Glutamatergic neuron (in vitro differentiated cells): ENCODE measurements around the gene MCM5. TPM values are rescaled to one million over a fixed set of nuclear protein-coding genes. Genes with fewer than 3 reads are reported as not detected.

Experiments
- DNase-seq: peaks from one replicate; pipeline ENCODE4 v3.0.0; 2022
- H3K27ac Mint-ChIP-seq: one replicate; pipeline ENCODE4 v1.8.0; 2020; ENCODE audit warnings: mild to moderate bottlenecking, mixed read lengths, inconsistent platforms; ENCODE audit not compliant: unreplicated experiment
- H3K27me3 Mint-ChIP-seq: one replicate; pipeline ENCODE4 v1.8.0; 2020; ENCODE audit warnings: mild to moderate bottlenecking, moderate library complexity, mixed read lengths, inconsistent platforms; ENCODE audit not compliant: unreplicated experiment
- H3K36me3 Mint-ChIP-seq: one replicate; pipeline ENCODE4 v1.8.0; 2020; ENCODE audit warnings: mild to moderate bottlenecking, mixed read lengths, inconsistent platforms; ENCODE audit not compliant: unreplicated experiment
- H3K4me1 Mint-ChIP-seq: one replicate; pipeline ENCODE4 v1.8.0; 2020; ENCODE audit warnings: mild to moderate bottlenecking, low read depth, mixed read lengths, inconsistent platforms; ENCODE audit not compliant: unreplicated experiment
- H3K4me3 Mint-ChIP-seq: one replicate; pipeline ENCODE4 v1.8.0; 2020; ENCODE audit warnings: mild to moderate bottlenecking, mixed read lengths, inconsistent platforms; ENCODE audit not compliant: unreplicated experiment
- H3K9me3 Mint-ChIP-seq: one replicate; pipeline ENCODE4 v1.8.0; 2020; ENCODE audit warnings: mild to moderate bottlenecking, moderate library complexity, mixed read lengths, inconsistent platforms; ENCODE audit not compliant: unreplicated experiment
- total RNA-seq: library from RNA; stranded (reverse); fragmentation: NEBNext Ultra II Directional; extraction: Animal tissue kit (Norgen Biotek cat#: 25700); gene quantifications from one replicate; pipeline ENCODE4 v1.2.1, GENCODE V29; 2021; ENCODE audit not compliant: unreplicated experiment
- TF ChIP-seq, protein P1 (sequence below): fragments of 200-600 bp; sonication (generic); IDR thresholded peaks from one replicate; pipeline ENCODE4 v1.5.0; 2021; ENCODE audit not compliant: partially characterized antibody, unreplicated experiment

Gene MCM5
- total RNA-seq, 1 donor from 2014 or later, result 28.3 TPM

GRCh38 chr22:35454416-35455054 lies 54.6 kb downstream of the MCM5 start:
- TF ChIP-seq, protein P1, sequence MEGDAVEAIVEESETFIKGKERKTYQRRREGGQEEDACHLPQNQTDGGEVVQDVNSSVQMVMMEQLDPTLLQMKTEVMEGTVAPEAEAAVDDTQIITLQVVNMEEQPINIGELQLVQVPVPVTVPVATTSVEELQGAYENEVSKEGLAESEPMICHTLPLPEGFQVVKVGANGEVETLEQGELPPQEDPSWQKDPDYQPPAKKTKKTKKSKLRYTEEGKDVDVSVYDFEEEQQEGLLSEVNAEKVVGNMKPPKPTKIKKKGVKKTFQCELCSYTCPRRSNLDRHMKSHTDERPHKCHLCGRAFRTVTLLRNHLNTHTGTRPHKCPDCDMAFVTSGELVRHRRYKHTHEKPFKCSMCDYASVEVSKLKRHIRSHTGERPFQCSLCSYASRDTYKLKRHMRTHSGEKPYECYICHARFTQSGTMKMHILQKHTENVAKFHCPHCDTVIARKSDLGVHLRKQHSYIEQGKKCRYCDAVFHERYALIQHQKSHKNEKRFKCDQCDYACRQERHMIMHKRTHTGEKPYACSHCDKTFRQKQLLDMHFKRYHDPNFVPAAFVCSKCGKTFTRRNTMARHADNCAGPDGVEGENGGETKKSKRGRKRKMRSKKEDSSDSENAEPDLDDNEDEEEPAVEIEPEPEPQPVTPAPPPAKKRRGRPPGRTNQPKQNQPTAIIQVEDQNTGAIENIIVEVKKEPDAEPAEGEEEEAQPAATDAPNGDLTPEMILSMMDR, result no peak
- H3K27ac Mint-ChIP-seq, result no peak overlapping the region
- H3K4me3 Mint-ChIP-seq, result no peak overlapping the region
- H3K9me3 Mint-ChIP-seq, result no peaks in the 10 kb centered on the region
- no peaks in the 10 kb centered on the region for H3K36me3 Mint-ChIP-seq
- H3K4me1 Mint-ChIP-seq, result peaks cover 9% of the 10 kb centered on the region
- DNase-seq, result no peak
- peaks cover 8% of the 10 kb centered on the region for H3K27me3 Mint-ChIP-seq

GRCh38 chr22:35455529-35455928 lies 55.6 kb downstream of the MCM5 start:
- no peak overlapping the region for H3K4me3 Mint-ChIP-seq
- no peak for DNase-seq
- no peaks in the 10 kb centered on the region for H3K9me3 Mint-ChIP-seq
- H3K4me1 Mint-ChIP-seq, result peaks cover 9% of the 10 kb centered on the region
- no peak overlapping the region for H3K27ac Mint-ChIP-seq
- H3K36me3 Mint-ChIP-seq, result no peaks in the 10 kb centered on the region
- TF ChIP-seq, protein P1, result no peak
- H3K27me3 Mint-ChIP-seq, result peaks cover 8% of the 10 kb centered on the region

DNA sequence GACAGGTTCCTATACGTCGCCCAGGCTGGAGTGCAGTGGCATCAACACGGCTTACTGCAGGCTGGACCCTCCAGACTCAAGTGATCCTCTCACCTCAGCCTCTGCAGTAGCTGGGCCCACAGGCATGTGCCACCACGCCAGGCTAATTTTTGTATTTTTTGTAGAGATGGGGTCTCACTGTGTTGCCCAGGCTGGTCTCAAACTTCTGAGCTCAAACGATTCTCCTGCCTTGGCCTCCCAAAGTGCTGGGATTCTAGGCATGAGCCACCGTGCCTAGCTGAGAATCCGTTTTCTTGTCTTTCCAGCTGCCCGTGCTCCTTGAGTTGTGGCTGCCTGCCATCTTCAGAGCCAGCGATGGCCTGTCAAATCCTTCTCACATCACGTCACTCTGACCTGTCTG lies 56.8 kb downstream of the MCM5 start:
- H3K27ac Mint-ChIP-seq, result no peak overlapping the region
- H3K9me3 Mint-ChIP-seq, result no peaks in the 10 kb centered on the region
- H3K4me3 Mint-ChIP-seq, result no peak overlapping the region
- peaks cover 8% of the 10 kb centered on the region for H3K4me1 Mint-ChIP-seq
- peaks cover 6% of the 10 kb centered on the region for H3K27me3 Mint-ChIP-seq
- TF ChIP-seq, protein P1, result no peak
- no peaks in the 10 kb centered on the region for H3K36me3 Mint-ChIP-seq
- no peak for DNase-seq

DNA sequence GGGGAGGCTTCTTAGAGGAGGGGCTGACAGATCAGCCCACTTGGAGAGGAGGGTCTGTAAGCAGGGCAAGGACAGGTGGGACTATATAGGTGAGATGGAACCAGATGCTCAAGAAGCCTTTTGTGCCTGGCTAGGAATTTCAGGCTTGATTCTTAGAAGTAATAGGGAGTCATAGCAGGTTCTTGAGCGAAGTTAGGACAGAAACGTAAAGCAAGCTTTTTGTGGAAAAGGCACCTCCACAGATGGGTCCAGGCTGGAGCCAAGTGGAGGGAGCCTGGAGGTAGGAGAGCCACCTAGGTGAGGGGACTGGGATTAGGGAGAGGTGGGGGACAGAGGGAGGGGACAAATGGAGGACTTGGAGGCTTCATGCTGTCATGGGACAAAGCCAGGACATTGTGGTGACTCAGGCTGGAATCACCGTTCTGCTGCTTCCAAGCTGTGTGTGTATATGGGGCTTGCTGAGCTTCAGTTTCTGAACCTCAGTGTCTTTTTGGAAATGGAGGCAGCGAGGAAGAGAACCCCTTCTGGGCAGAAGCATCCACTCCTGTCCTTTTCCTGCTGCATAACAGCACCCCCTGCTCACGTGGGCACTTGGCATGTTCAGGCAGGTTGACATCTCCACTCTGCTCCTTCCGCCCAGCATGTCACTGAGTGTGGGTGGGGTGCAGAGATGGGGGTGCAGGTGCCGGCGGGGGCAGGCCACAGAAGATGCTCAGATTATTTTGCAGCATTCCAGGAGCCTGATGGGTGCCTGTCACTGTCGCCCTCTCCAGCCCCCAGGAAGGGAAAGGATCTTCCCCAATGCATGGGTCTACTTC lies 58.0 kb downstream of the MCM5 start:
- Mint-ChIP-seq H3K36me3 (no peaks in the 10 kb centered on the region), H3K27me3 (peaks cover 2% of the 10 kb centered on the region), H3K4me1 (peaks cover 4% of the 10 kb centered on the region), H3K27ac (no peak overlapping the region), H3K4me3 (no peak overlapping the region), H3K9me3 (no peaks in the 10 kb centered on the region)
- no peak for DNase-seq
- TF ChIP-seq, protein P1, result no peak
